Measurements from ENCODE around the gene TRABD.

The TRABD gene

DNA sequence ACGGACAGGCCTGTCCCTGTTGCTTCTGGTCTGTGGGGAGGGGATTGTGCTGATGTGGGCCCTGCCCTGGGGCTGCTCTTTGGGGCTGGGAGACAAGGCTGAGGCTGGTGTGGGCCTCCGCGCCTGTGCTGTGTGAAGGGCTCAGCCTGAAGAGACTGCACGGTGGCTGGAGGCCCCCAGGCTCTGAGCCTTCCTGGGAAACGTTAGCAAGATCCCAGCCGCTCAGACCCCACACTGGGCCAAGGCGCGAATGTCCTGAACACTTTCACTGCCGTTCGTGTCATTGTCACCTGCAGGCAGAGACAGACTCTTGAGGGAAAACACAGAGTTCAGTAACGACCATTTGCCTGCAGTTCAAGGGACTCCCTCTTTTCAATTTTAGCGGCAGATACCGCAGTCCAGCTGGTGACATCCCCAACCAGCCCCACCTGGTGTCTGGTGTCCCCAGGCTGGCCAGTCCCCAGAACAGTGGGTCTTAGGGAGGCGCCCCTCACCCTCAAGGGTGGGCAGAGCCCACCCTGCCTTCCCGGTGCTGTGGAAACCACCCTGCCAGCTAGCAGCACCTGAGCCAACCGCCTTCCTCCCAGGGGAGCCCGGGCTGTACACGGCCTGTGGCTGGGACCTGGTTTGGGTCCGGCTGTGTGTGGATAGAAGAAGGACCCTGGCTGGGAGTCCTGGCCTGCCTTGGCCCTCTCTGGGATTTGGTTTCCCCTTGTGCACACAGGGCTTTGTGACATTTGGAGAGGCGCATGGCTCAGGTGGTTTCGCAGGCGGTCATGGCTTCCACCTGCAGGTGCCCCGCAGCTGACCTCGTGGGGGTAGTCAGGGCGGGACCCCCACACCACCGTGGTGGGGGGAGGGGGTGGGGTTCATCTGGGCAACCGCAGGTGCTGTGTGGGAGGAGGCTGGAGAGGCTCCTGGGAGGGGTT is 9.5 kb upstream of the TRABD start:
- no peak for TF ChIP-seq Cebpa-rat (IDR thresholded peaks at IDR 0.05)
- Histone ChIP-seq H3K27ac (no peak overlapping the region), H3K4me2 (peak overlapping the region in 8 of 11 experiments; percentile 48 to 79 (median 68); a peak in 16 of 22 replicates)

DNA sequence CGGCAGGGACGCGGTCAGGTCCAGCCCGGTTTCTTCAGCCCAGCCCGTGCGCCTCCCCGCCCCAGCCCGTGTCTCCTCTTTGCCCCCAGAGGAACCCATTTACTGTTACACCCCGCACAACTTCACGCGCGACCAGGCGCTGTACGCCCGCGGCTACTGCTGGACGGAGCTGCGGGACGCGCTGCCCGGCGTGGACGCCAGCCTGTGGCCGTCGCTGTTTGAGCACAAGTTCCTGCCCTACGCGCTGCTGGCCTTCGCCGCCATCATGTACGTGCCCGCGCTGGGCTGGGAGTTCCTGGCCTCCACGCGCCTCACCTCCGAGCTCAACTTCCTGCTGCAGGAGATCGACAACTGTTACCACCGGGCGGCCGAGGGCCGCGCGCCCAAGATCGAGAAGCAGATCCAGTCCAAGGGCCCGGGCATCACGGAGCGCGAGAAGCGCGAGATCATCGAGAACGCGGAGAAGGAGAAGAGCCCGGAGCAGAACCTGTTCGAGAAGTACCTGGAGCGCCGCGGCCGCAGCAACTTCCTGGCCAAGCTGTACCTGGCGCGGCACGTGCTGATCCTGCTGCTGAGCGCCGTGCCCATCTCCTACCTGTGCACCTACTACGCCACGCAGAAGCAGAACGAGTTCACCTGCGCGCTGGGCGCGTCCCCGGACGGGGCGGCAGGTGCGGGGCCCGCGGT is 8.7 kb upstream of the TRABD start:
- H3K4me3 ChIP-seq: no peak overlapping the region
- no peak overlapping the region for H3K9ac ChIP-seq
- H3K27ac ChIP-seq: no peak overlapping the region
- H3K27me3 ChIP-seq: peaks cover 3 to 38% (median 17%) of the 10 kb centered on the region in 11 experiments
- peaks cover 0 to 74% (median 16%) of the 10 kb centered on the region in 11 experiments; a peak in 15 of 22 replicates for H4K20me1 ChIP-seq
- H3K4me1 ChIP-seq: peaks cover 27 to 84% (median 72%) of the 10 kb centered on the region in 10 experiments
- H3K9me3 ChIP-seq (replicated peaks in 1 of 11): no peaks in the 10 kb centered on the region
- TF ChIP-seq Cebpa-rat (IDR thresholded peaks at IDR 0.05): no peak
- no peaks in the 10 kb centered on the region for H3K36me3 ChIP-seq
- peak overlapping the region in 8 of 11 experiments; percentile 48 to 79 (median 68); a peak in 17 of 22 replicates for H3K4me2 ChIP-seq

More for the DNA sequence above, 9.5 kb upstream of the TRABD start:
- Histone ChIP-seq H3K9ac (0 out of 22 replicates have a peak overlapping the region, but pooled peaks of 1 of the 11 experiments have one; percentile 30), H3K27me3 (peaks cover 11 to 46% (median 25%) of the 10 kb centered on the region in 11 experiments), H3K4me3 (no peak overlapping the region), H4K20me1 (peaks cover 0 to 82% (median 20%) of the 10 kb centered on the region in 11 experiments; a peak in 15 of 22 replicates), H3K4me1 (peaks cover 27 to 90% (median 78%) of the 10 kb centered on the region in 10 experiments), H3K36me3 (no peaks in the 10 kb centered on the region), H3K9me3 (replicated peaks in 1 of 11) (no peaks in the 10 kb centered on the region)

GRCh38 chr22:50177537-50178470 is 7.9 kb upstream of the TRABD start:
- H3K9ac ChIP-seq: no peak overlapping the region
- no peaks in the 10 kb centered on the region for H3K36me3 ChIP-seq
- TF ChIP-seq Cebpa-rat (IDR thresholded peaks at IDR 0.05): no peak
- H3K27me3 ChIP-seq: peaks cover 0 to 33% (median 11%) of the 10 kb centered on the region in 11 experiments; a peak in 15 of 22 replicates
- peaks cover 19 to 81% (median 66%) of the 10 kb centered on the region in 10 experiments for H3K4me1 ChIP-seq
- peaks cover 0 to 72% (median 16%) of the 10 kb centered on the region in 11 experiments; a peak in 14 of 22 replicates for H4K20me1 ChIP-seq
- H3K27ac ChIP-seq: no peak overlapping the region
- H3K4me2 ChIP-seq: peak overlapping the region in 9 of 11 experiments; percentile 15 to 89 (median 87); a peak in 15 of 22 replicates
- no peaks in the 10 kb centered on the region for H3K9me3 ChIP-seq (replicated peaks in 1 of 11)
- H3K4me3 ChIP-seq: no peak overlapping the region

DNA sequence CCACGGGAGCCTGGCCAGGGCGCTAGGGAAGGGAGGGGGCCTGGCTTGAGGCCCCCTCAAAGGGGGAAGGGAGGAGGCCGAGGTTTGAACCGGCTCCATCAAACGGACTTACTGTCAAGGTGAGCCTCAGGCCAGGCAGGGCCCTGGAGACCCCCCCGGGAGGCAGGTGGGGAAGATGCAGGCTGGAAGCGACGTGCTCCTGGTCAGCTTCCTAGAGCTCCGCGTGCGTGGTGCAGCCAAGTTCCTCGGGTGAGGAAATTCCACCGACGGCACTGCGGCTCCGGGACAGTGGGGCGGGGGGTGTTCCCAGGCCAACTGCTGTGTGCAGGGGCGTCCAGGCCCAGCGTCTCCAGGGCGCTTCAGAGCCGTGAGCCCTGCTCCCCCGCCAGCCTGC is 7.2 kb upstream of the TRABD start:
- Histone ChIP-seq H3K4me1 (peaks cover 13 to 78% (median 59%) of the 10 kb centered on the region in 10 experiments), H3K27ac (no peak overlapping the region), H3K27me3 (peaks cover 0 to 33% (median 15%) of the 10 kb centered on the region in 11 experiments; a peak in 16 of 22 replicates), H4K20me1 (peaks cover 0 to 67% (median 14%) of the 10 kb centered on the region in 11 experiments; a peak in 14 of 22 replicates), H3K9me3 (replicated peaks in 1 of 11) (no peaks in the 10 kb centered on the region), H3K9ac (0 out of 22 replicates have a peak overlapping the region, but pooled peaks of 1 of the 11 experiments have one; percentile 7), H3K4me2 (peak overlapping the region in 9 of 11 experiments; percentile 15 to 89 (median 87); a peak in 15 of 22 replicates), H3K36me3 (no peaks in the 10 kb centered on the region), H3K4me3 (no peak overlapping the region)
- TF ChIP-seq Cebpa-rat (IDR thresholded peaks at IDR 0.05): no peak

DNA sequence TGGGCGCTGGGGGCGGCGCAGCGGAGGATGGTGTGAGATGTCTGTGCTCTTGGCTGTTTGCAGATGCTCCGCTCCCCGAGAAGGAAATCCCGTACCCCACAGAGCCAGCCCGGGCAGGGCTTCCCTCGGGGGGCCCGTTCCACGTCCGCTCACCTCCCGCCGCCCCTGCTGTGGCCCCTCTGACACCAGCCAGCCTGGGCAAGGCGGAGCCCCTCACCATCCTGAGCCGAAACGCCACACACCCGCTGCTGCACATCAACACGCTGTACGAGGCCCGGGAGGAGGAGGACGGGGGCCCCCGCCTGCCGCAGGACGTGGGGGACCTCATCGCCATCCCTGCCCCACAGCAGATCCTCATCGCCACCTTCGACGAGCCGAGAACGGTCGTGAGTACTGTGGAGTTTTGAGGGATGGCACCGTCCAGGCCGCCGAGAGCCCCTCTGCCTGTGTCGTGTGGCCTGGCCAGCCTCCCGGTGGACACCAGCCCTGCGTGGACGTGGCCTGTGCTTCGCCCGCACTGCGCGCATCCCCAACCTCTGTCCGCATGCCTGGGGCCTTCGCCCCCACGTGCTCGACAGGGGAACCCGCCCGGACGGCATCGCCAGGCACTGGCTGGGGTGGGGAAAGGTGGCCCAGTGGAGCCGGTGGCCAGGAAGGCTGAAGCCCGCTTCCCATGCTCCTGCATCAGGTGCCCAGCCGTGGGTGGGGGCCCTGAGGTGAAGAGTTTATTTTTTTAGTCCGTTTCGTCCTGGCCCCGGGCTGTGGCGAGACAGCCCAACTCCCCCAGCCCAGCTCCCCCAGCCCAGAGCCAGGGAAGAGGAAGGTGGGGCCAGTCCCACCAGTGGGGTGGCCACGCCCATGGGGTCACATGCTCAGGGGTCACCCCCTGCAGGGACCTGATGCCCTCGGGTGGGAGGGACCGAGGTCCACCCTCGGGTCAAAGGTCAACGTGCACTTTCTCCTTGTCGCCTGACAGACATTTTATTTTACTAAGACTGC is 6.5 kb upstream of the TRABD start:
- no peak for TF ChIP-seq Cebpa-rat (IDR thresholded peaks at IDR 0.05)

DNA sequence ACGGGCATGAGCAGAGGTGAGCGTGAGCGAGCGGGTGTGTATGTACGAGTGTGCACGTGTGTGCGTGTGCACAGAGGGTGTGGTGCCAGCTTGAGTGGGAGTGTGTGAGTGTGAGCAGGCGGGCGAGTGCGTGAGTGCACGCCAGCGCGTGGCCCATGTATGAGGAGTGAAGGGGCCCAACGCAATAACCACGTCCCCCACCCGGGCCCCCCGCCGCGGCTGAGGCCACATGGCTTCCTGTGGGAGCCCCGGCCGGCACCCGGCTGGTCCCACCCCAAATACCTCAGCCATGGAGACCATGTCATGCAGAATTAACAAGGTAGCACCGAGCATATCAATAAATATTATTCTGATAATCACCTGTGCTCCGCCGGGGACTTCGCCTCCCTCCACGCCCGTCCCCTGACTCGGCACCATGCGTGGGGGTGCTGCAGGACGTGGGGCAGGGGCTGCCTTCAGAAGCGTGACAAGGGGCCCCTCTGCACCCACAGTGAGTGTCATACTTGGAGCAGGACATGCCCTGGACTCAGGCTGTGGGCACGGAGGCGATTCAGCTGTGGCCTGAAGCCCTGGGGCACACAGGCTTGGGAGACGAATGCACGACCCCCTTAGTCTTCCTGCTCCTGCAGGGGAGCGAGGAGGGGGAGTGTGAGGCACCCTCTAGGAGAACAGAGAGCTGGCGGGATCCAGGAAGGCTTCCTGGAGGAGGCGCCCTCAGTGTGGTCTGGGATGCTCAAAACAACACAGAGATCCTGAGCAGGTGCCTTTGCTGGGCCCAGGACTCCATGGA is 5.6 kb upstream of the TRABD start:
- peak overlapping the region; percentile 26 to 89 (median 83); a peak in 20 of 22 replicates for H3K4me2 ChIP-seq
- H3K9ac ChIP-seq: 0 out of 22 replicates have a peak overlapping the region, but pooled peaks of 1 of the 11 experiments have one; percentile 37
- peaks cover 23 to 87% (median 67%) of the 10 kb centered on the region in 10 experiments for H3K4me1 ChIP-seq
- H3K36me3 ChIP-seq: no peaks in the 10 kb centered on the region
- no peak for TF ChIP-seq Cebpa-rat (IDR thresholded peaks at IDR 0.05)
- H4K20me1 ChIP-seq: peaks cover 0 to 50% (median 5%) of the 10 kb centered on the region in 11 experiments; a peak in 9 of 22 replicates
- H3K4me3 ChIP-seq: no peak overlapping the region
- no peak overlapping the region for H3K27ac ChIP-seq
- H3K9me3 ChIP-seq (replicated peaks in 1 of 11): no peaks in the 10 kb centered on the region
- H3K27me3 ChIP-seq: peaks cover 15 to 45% (median 31%) of the 10 kb centered on the region in 11 experiments

More for the DNA sequence above, 6.5 kb upstream of the TRABD start:
- H3K9ac ChIP-seq: 0 out of 22 replicates have a peak overlapping the region, but pooled peaks of 1 of the 11 experiments have one; percentile 7
- no peaks in the 10 kb centered on the region for H3K9me3 ChIP-seq (replicated peaks in 1 of 11)
- H3K4me2 ChIP-seq: peak overlapping the region in 10 of 11 experiments; percentile 26 to 89 (median 85); a peak in 19 of 22 replicates
- no peak overlapping the region for H3K4me3 ChIP-seq
- H3K27ac ChIP-seq: no peak overlapping the region
- peaks cover 14 to 78% (median 58%) of the 10 kb centered on the region in 10 experiments for H3K4me1 ChIP-seq
- H3K27me3 ChIP-seq: peaks cover 6 to 35% (median 22%) of the 10 kb centered on the region in 11 experiments
- H4K20me1 ChIP-seq: peaks cover 0 to 60% (median 9%) of the 10 kb centered on the region in 11 experiments; a peak in 10 of 22 replicates
- H3K36me3 ChIP-seq: no peaks in the 10 kb centered on the region

Measured in BLaER1 treated with 17β-estradiol and CSF1 and Interleukin-3, amounts not matched to agents 10 nM and 100 nM (cell line).